ENCODE measurements around the gene CCDC93.

- TF ChIP-seq POLR2A (IDR thresholded peaks at IDR 0.05; ENCODE audit: extremely low read depth, insufficient read length): no peak
- TF ChIP-seq CTCF (IDR thresholded peaks at IDR 0.05; ENCODE audit: low read depth, low read length): no peak
- TF ChIP-seq MAX (IDR thresholded peaks at IDR 0.05; ENCODE audit: low read depth, low read length): no peak
- TF ChIP-seq MYC (IDR thresholded peaks at IDR 0.05; ENCODE audit: low read depth, low read length): no peak
These were observed 42.3 kb upstream of the CCDC93 start for GRCh38 chr2:118056165-118056534.
